GM12872 (cell line): ENCODE data around the gene SUDS3.

ENCODE experiments used
- TF ChIP-seq, protein P1 (sequence below): IDR thresholded peaks from 3 replicates; pipeline ENCODE4 v1.5.1; 2011; ENCODE audit warnings: low read depth, mild to moderate bottlenecking, low read length, moderate library complexity; ENCODE audit not compliant: insufficient read depth

Gene SUDS3

DNA sequence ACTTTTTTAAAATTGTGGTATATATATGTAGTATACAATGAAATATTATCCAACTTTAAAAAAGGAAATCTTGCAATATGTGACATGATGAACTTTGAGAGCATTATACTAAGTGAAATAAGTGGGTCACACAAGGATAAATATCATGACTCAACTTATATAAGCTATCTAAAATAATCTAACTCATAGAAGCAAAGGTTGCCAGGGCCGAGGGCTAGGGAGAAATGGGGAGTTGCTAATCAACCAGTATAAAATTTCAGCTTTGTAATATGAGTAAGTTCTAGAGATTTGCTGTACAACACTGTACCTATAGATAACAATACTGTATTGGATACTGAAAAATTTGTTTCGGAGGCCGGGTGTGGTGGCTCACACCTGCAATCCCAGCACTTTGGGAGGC lies 42.1 kb upstream of the SUDS3 start:
- TF ChIP-seq, protein P1, sequence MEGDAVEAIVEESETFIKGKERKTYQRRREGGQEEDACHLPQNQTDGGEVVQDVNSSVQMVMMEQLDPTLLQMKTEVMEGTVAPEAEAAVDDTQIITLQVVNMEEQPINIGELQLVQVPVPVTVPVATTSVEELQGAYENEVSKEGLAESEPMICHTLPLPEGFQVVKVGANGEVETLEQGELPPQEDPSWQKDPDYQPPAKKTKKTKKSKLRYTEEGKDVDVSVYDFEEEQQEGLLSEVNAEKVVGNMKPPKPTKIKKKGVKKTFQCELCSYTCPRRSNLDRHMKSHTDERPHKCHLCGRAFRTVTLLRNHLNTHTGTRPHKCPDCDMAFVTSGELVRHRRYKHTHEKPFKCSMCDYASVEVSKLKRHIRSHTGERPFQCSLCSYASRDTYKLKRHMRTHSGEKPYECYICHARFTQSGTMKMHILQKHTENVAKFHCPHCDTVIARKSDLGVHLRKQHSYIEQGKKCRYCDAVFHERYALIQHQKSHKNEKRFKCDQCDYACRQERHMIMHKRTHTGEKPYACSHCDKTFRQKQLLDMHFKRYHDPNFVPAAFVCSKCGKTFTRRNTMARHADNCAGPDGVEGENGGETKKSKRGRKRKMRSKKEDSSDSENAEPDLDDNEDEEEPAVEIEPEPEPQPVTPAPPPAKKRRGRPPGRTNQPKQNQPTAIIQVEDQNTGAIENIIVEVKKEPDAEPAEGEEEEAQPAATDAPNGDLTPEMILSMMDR: no peak

DNA sequence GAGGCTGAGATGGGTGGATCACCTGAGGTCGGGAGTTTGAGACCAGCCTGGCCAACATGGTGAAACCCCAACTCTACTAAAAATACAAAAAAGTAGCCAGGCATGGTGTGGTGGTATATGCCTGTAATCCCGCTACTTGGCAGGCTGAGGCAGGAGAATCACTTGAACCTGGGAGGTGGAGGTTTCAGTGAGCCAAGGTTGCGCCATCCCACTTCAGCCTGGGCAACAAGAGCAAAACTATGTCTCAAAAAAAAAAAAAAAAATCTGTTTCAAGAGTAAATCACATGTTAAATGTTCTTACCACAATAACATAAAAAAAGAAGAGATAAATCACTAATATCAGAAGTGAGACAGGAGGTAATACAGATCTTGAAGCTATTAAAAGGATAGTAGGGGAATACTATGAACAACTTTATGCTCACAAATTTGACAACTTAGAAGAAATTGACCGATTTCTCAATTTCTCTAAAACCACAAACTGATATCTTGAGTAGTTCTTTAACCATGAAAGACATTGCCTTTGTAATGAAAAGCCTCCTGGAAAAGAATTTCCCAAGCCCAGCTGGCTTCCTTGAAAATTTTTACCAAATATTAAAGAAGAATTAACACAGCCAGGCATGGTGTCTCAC lies 41.3 kb upstream of the SUDS3 start:
- TF ChIP-seq, protein P1: no peak

DNA sequence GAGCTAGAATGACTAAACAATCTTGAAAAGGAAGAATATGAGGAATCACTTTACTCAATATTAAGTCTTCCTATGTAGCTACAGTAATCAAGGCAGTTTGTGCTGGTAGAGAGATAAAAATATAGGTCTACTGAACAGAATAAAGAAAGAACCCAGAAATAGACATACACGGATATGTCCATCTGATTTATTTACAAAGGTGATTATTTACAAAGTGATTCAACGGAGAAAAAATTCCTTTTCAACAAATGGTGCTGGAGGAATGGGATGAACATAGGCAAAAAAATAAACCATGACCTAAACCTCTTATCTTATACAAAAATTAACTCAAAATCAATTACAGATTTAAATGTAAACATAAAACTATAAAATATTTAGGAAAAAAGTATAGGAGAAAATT lies 40.2 kb upstream of the SUDS3 start:
- TF ChIP-seq, protein P1: no peak

DNA sequence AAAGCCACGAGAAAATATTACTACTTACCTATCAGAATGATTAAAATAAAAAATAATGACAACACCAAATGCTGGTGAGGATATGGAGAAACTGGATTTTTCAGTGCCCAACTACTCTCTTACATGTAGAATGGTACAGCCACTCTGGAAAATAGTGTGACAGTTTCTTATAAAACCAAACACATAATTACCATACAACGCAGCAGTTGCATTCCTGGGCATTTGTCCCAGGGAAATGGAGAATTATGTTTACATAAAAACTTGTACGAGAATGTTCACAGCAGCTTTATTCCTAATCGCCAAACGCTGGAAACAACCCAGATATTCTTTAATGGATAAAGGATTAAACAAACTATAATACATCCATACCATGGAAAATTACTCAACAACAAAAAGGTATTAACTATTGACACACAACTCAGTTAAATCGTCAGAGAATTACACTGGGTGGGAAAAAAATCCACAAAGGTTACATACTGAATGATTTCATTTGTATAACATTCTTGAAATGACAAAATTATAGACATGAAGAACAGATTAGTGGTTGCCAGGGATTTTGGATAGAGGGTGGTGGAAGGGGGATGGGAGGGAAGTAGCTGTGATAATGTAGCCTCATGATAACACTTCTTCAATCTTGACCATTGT lies 39.0 kb upstream of the SUDS3 start:
- TF ChIP-seq, protein P1: no peak

DNA sequence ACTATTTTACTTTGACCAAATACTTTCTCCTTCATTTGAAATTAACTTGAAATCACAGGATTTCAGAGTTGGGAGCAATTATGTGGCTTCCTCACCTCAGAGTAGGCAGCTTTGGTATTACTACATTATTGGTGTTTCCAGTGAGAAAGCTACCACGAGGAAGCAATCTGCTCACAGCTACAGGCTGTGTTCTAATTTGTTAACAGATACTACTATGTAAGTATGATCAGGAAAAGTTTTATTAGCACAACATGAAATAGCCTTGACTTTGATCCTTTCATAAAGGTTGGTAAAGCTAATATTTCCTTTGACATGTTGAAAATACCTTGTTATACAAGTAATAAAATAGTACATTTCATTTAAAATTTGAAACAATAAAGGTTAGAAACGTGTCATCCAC lies 34.3 kb upstream of the SUDS3 start:
- TF ChIP-seq, protein P1: no peak

DNA sequence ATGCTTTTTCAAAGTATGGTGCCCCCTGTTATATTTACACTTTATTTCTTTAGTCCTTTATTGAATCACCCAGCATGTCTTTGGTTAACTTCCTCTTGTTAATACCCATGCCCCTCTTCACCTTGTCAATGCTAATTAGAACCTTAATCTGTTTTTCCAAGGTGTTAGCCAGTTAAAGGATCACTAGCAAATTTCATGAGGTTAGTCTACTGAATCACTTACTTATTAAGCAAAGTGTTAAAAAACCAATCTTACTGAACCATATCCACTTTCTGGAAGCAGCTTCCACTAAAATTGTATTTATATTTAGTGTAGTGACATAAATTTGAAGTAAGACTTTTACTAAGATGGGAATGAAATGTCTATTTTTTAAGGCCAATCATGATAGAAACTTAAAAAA lies 31.5 kb upstream of the SUDS3 start:
- TF ChIP-seq, protein P1: no peak

DNA sequence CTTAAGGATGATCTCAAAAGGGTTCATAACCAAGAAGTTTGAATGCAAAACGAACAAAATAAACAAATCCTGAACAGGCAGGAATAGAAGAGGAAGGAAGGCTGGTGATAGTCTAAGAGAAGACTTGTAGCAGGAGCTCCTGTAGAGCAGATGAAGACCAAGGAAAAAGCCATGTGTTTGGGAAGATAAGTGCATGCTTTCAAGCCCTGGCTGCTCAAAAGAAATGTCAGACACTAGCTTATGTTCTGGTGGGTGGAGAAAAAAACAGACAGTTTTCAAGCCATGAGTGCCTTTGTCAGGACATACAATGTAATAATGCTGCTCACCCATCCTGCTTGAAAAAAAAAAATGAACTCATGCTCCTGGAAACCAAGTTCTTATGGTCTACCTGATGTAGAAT lies 31.0 kb upstream of the SUDS3 start:
- TF ChIP-seq, protein P1: no peak

DNA sequence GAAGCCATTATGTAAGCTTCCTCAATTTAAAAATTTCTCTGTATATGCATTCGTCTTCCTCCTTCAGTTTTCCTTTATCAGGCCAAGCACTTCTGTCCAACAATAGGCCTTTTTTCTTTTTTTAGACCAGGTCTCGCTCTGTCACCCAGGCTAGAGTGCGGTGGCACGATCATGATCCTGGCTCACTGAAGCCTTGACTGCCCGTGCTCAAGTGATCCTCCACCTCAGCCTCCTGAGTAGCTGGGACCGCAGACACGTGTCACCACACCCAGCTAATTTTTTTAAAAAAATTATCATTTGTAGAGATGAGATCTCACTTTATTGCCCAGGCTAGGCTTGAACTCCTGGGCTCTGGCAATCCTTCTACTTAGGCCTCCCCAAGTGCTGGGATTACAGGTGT lies 29.5 kb upstream of the SUDS3 start:
- TF ChIP-seq, protein P1: no peak
